GM12872 (cell line): ENCODE measurements around the gene GLIS1.

Experiments
- CTCF ChIP-seq: IDR thresholded peaks from 3 replicates; pipeline ENCODE4 v1.5.1; 2011; ENCODE audit warnings: low read depth, mild to moderate bottlenecking, low read length, moderate library complexity; ENCODE audit not compliant: insufficient read depth

Gene GLIS1

GRCh38 chr1:53485478-53486394, 253.2 kb downstream of the GLIS1 start:
- TF ChIP-seq CTCF, result peak; percentile 91

DNA sequence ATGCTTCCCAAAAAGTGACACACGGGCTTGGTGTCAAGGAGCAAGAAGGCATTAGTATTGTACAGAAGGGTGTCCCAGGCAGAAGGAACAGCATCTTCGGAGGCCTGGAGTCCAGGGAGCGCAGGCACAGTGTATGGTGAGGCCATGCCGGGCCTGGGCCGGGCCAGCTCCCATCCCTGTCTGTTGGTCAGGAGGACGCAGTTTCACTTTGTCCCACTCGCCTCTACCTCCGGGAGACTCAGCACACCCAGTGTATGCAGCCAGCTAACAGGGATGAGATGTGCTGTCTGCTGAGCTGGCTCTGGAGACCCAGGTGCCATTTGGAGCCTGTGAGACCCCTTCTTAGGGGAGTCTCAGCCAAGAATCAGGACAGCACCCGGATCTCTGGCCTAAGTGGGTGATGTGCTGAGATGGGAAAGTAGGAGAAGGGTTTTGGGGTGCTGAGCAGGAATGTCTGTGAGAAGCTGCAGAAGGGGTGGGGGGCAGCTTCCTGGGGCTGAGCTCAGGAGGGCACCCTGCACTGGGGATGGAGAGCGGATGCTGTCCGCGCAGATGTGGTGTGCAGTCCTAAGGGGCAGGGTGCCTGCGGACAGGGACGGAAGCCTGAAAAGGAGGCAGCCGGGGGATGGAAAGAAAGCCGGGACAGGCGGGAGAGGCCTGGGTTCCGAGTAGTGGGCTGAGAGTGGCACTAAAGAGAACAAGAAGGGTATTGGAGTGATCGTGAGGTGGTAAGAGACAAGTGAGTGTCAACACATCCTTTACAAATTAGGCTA, 254.1 kb downstream of the GLIS1 start:
- no peak for TF ChIP-seq CTCF

- no peak for TF ChIP-seq CTCF
Measured at GRCh38 chr1:53483656-53484055, 255.3 kb downstream of the GLIS1 start.

DNA sequence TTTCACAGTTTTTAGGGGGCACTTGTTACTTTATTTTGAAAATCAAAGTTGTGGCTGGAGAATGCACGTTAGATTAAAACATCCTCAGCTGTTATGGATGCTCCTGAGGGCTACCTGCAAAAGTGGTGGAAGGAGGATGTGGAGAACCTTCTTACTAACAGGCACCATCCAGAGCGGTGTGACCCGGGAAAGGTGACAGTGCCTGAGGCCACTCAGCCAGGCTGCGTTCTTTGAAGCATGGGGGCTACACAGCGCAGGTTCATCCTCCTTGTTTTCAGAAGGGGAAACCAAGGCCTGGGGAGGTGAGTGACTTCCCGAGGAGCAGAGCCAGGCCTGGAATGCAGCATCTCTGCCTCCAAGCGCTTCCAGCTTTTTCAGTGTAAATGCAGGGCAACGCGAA, 255.8 kb downstream of the GLIS1 start:
- TF ChIP-seq CTCF, result no peak

- no peak for TF ChIP-seq CTCF
Measured at GRCh38 chr1:53482441-53483153, 256.4 kb downstream of the GLIS1 start.

DNA sequence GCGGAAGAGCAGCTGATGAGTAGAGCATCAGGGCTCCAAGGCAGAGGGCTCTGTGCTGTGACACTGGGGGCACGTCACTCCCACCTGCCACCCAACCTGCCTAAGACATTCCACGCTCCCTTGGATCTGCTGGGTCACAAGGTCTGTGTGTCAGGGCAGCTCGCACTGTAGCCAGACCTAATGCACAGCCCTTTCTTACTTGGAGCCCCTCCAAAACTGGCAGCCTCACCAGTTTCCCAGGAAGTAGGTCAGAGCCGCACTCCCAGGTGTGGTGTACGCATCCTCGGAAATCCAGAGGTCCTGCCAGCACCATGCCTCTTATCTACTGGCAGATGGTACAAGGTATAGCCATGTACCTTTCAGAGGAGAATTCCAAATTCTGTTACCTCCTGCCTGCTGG, 257.5 kb downstream of the GLIS1 start:
- no peak for TF ChIP-seq CTCF

- peak; percentile 6; the same call in 1 of the 3 replicates for TF ChIP-seq CTCF
Measured at GRCh38 chr1:53480678-53481077, 258.3 kb downstream of the GLIS1 start.
